Measurements from ENCODE around the gene TLL2.

DNA sequence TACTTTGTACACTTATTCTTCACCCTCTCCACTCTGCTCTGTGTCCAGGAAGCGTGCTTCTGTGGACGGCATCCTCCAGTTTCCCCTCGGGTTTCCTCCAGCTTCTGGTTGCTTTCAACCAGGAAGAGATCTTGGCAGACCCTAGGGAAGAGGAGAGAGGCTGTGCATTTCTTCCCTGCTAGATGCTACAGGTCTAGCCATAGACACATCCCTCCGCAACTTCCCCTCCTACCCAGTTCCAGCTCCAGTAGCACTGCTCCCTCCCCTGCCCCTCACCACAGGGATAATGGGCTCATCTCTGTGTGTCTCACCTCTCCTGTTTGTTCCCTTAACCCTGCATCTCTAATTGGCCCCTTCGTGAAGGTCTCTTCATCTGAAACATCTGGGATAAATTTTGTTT, 16.3 kb downstream of the TLL2 start:
- TF ChIP-seq, protein P1, sequence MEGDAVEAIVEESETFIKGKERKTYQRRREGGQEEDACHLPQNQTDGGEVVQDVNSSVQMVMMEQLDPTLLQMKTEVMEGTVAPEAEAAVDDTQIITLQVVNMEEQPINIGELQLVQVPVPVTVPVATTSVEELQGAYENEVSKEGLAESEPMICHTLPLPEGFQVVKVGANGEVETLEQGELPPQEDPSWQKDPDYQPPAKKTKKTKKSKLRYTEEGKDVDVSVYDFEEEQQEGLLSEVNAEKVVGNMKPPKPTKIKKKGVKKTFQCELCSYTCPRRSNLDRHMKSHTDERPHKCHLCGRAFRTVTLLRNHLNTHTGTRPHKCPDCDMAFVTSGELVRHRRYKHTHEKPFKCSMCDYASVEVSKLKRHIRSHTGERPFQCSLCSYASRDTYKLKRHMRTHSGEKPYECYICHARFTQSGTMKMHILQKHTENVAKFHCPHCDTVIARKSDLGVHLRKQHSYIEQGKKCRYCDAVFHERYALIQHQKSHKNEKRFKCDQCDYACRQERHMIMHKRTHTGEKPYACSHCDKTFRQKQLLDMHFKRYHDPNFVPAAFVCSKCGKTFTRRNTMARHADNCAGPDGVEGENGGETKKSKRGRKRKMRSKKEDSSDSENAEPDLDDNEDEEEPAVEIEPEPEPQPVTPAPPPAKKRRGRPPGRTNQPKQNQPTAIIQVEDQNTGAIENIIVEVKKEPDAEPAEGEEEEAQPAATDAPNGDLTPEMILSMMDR (conservative IDR thresholded peaks at IDR 0.05; ENCODE audit: low read length) = no peak
- no peak for TF ChIP-seq EZH2phosphoT487 (IDR thresholded peaks at IDR 0.05; ENCODE audit: borderline replicate concordance)

All from Loucy (cell line).